ENCODE measurements around the gene MTCL1. TPM values are rescaled to one million over a fixed set of nuclear protein-coding genes. Genes with fewer than 3 reads are reported as not detected.
A peak's percentile ranks its signal among the peaks of the same experiment; 100 is the strongest.

The MTCL1 gene
- total RNA-seq, 1 experiment from 2014 or later: 21.1 TPM

GRCh38 chr18:8711736-8712135, 6.4 kb downstream of the MTCL1 start:
- DNase-seq (ENCODE audit: low spot score): no peak

- DNase-seq (ENCODE audit: low spot score): no peak
Observed at GRCh38 chr18:8713691-8714090, 8.3 kb downstream of the MTCL1 start.

- no peak for DNase-seq (ENCODE audit: low spot score)
Observed at GRCh38 chr18:8715599-8715998, 10.2 kb downstream of the MTCL1 start.

GRCh38 chr18:8717011-8717770, 11.8 kb downstream of the MTCL1 start:
- no peak for DNase-seq (ENCODE audit: low spot score)

- no peak for DNase-seq (ENCODE audit: low spot score)
Observed at GRCh38 chr18:8718401-8718913, 13.1 kb downstream of the MTCL1 start.

- peak; percentile 10 for DNase-seq (ENCODE audit: low spot score)
Observed at GRCh38 chr18:8719192-8719591, 13.8 kb downstream of the MTCL1 start.

- no peak for DNase-seq (ENCODE audit: low spot score)
Observed at GRCh38 chr18:8720141-8720540, 14.8 kb downstream of the MTCL1 start.

GRCh38 chr18:8721094-8721669, 15.8 kb downstream of the MTCL1 start:
- no peak for DNase-seq (ENCODE audit: low spot score)

GRCh38 chr18:8721716-8722115, 16.4 kb downstream of the MTCL1 start:
- peak; percentile 64 for DNase-seq (ENCODE audit: low spot score)

- peak; percentile 43 for DNase-seq (ENCODE audit: low spot score)
Observed at GRCh38 chr18:8722946-8723820, 17.8 kb downstream of the MTCL1 start.

GRCh38 chr18:8724452-8724851, 19.1 kb downstream of the MTCL1 start:
- no peak for DNase-seq (ENCODE audit: low spot score)

- no peak for DNase-seq (ENCODE audit: low spot score)
Observed at GRCh38 chr18:8726281-8726680, 20.9 kb downstream of the MTCL1 start.

- DNase-seq (ENCODE audit: low spot score): no peak
Observed at GRCh38 chr18:8726963-8727705, 21.8 kb downstream of the MTCL1 start.

- DNase-seq (ENCODE audit: low spot score): peak; percentile 89
Observed at GRCh38 chr18:8730080-8730827, 24.9 kb downstream of the MTCL1 start.

GRCh38 chr18:8732442-8733360, 27.3 kb downstream of the MTCL1 start:
- no peak for DNase-seq (ENCODE audit: low spot score)

GRCh38 chr18:8734496-8734895, 29.1 kb downstream of the MTCL1 start:
- DNase-seq (ENCODE audit: low spot score): no peak

GRCh38 chr18:8735274-8735673, 29.9 kb downstream of the MTCL1 start:
- no peak for DNase-seq (ENCODE audit: low spot score)

- DNase-seq (ENCODE audit: low spot score): no peak
Observed at GRCh38 chr18:8741117-8741516, 35.8 kb downstream of the MTCL1 start.

GRCh38 chr18:8741532-8741931, 36.2 kb downstream of the MTCL1 start:
- DNase-seq (ENCODE audit: low spot score): no peak
